H1 (cell line): ENCODE results near the gene CD248. TPM values are rescaled to one million over a fixed set of nuclear protein-coding genes. Genes with fewer than 3 reads are reported as not detected.

Experiments
- BRCA1 ChIP-seq: IDR thresholded peaks from 2 replicates; pipeline ENCODE4 v1.6.1; 2012; ENCODE audit warnings: low read depth, low read length, improper control_type of control experiment
- polyA plus RNA-seq, 7 experiments: library from polyadenylated mRNA; depleted of rRNA in 3 of 7; stranded (reverse) in 5 of 7; unstranded in 2 of 7; fragments of >200 nt in 5 of 7; fragments of 200-250 nt in 2 of 7; gene quantifications; 1 replicate in 5 of 7; 2 replicates in 1 of 7; 4 replicates in 1 of 7; pipeline versions ENCODE4 v1.2.1 to v1.2.3, GENCODE V29; 2011 to 2013; ENCODE audit warnings: missing spikeins in 2 of 7, mixed read lengths in 2 of 7
- total RNA-seq: library from RNA; stranded (reverse); fragmentation: NEBNext Ultra II Directional; extraction: Animal tissue kit (Norgen Biotek cat#: 25700); gene quantifications from 2 replicates; pipeline ENCODE4 v1.2.1, GENCODE V29; 2021

CD248 gene
- total and polyA plus RNA-seq, 2 of the 8 experiments (the other 6 are each of a cell fraction or from before 2014, with no cell fraction given): 2.7 to 3.9 TPM

GRCh38 chr11:66265531-66266377 lies 51.1 kb downstream of the CD248 start (continued):
- TF ChIP-seq BRCA1: no peak
